IPS-NIHi11 (cell line): Measurements from ENCODE around the gene NCAM2.

ENCODE experiments used
- DNase-seq: peaks from one replicate; pipeline ENCODE4 v3.0.0; 2012; ENCODE audit warnings: mixed read lengths, low spot score

Gene NCAM2

GRCh38 chr21:21177353-21177986, 179.3 kb downstream of the NCAM2 start:
- no peak for DNase-seq

GRCh38 chr21:21179619-21180298, 181.6 kb downstream of the NCAM2 start:
- DNase-seq, result no peak

- no peak for DNase-seq
These were observed 184.3 kb downstream of the NCAM2 start for GRCh38 chr21:21182401-21183010.

- DNase-seq, result no peak
These were observed 184.9 kb downstream of the NCAM2 start for GRCh38 chr21:21183092-21183491.

- DNase-seq, result no peak
These were observed 186.7 kb downstream of the NCAM2 start for GRCh38 chr21:21184771-21185528.

- no peak for DNase-seq
These were observed 189.4 kb downstream of the NCAM2 start for GRCh38 chr21:21187579-21187978.

GRCh38 chr21:21188513-21189195, 190.4 kb downstream of the NCAM2 start:
- no peak for DNase-seq

- DNase-seq, result no peak
These were observed 197.3 kb downstream of the NCAM2 start for GRCh38 chr21:21195417-21195943.

GRCh38 chr21:21196087-21196486, 197.9 kb downstream of the NCAM2 start:
- DNase-seq, result no peak

- DNase-seq, result no peak
These were observed 198.6 kb downstream of the NCAM2 start for GRCh38 chr21:21196848-21197247.

GRCh38 chr21:21199342-21200102, 201.3 kb downstream of the NCAM2 start:
- DNase-seq, result no peak

- DNase-seq, result no peak
These were observed 202.1 kb downstream of the NCAM2 start for GRCh38 chr21:21200103-21200938.

GRCh38 chr21:21200939-21201615, 202.9 kb downstream of the NCAM2 start:
- no peak for DNase-seq

GRCh38 chr21:21203822-21204339, 205.7 kb downstream of the NCAM2 start:
- DNase-seq, result no peak

- DNase-seq, result no peak
These were observed 206.3 kb downstream of the NCAM2 start for GRCh38 chr21:21204366-21204996.

- DNase-seq, result no peak
These were observed 207.4 kb downstream of the NCAM2 start for GRCh38 chr21:21205604-21206003.

- DNase-seq, result no peak
These were observed 212.3 kb downstream of the NCAM2 start for GRCh38 chr21:21210552-21210951.

GRCh38 chr21:21213297-21213696, 215.1 kb downstream of the NCAM2 start:
- no peak for DNase-seq

GRCh38 chr21:21216047-21216446, 217.8 kb downstream of the NCAM2 start:
- no peak for DNase-seq
